GM12878 (cell line): ENCODE measurements around the gene NUDT1. TPM values are rescaled to one million over a fixed set of nuclear protein-coding genes. Genes with fewer than 3 reads are reported as not detected.

Experiments
- ASH2L ChIP-seq: fragments of 300-600, 200-600 bp; sonication (generic); IDR thresholded peaks from 2 replicates; pipeline ENCODE4 v1.6.1; 2017; ENCODE audit warnings: low read depth, mild to moderate bottlenecking, borderline replicate concordance
- ATF7 ChIP-seq: fragments of 450-650 bp; IDR thresholded peaks from 2 replicates; pipeline ENCODE4 v1.6.1; 2016; ENCODE audit warnings: low read depth, mild to moderate bottlenecking
- CUX1 ChIP-seq: IDR thresholded peaks from 2 replicates; pipeline ENCODE4 v1.6.1; 2012; ENCODE audit warnings: improper control_type of control experiment, low read depth, low read length; ENCODE audit not compliant: insufficient replicate concordance
- EED ChIP-seq: sonication (generic); IDR thresholded peaks from 2 replicates; pipeline ENCODE4 v1.6.1; 2016; ENCODE audit warnings: antibody characterized with exemption, low read depth
- HSF1 ChIP-seq: fragments of 150-350 bp; IDR thresholded peaks from 2 replicates; pipeline ENCODE4 v1.6.1; 2014; ENCODE audit warnings: mild to moderate bottlenecking, low read depth, low read length
- JUND ChIP-seq: IDR thresholded peaks from 2 replicates; pipeline ENCODE4 v1.6.1; 2012; ENCODE audit warnings: low read depth, mild to moderate bottlenecking, low read length, improper control_type of control experiment, moderate library complexity
- MEF2A ChIP-seq: IDR thresholded peaks from 2 replicates; pipeline ENCODE4 v1.6.1; 2011; ENCODE audit warnings: low read depth, mild to moderate bottlenecking, low read length, moderate library complexity; ENCODE audit not compliant: insufficient read depth
- NFXL1 ChIP-seq: fragments of 450-650 bp; IDR thresholded peaks from 2 replicates; pipeline ENCODE4 v1.6.1; 2017; ENCODE audit warnings: antibody characterized with exemption, mild to moderate bottlenecking, borderline replicate concordance
- NKRF ChIP-seq: fragments of 450-650 bp; conservative IDR thresholded peaks from 2 replicates; pipeline ENCODE4 v1.6.1; 2017; ENCODE audit warnings: mild to moderate bottlenecking, moderate library complexity
- NR2C1 ChIP-seq: fragments of 450-650 bp; IDR thresholded peaks from 2 replicates; pipeline ENCODE4 v1.6.1; 2017; ENCODE audit warnings: antibody characterized with exemption, mild to moderate bottlenecking, moderate library complexity
- POLR2AphosphoS5 ChIP-seq: IDR thresholded peaks from 2 replicates; pipeline ENCODE4 v1.6.1; 2011; ENCODE audit warnings: mild to moderate bottlenecking, low read length, inconsistent platforms
- RELB ChIP-seq: fragments of 450-650 bp; IDR thresholded peaks from 2 replicates; pipeline ENCODE4 v1.6.1; 2017; ENCODE audit warnings: low read depth, mild to moderate bottlenecking, moderate library complexity
- RFX5 ChIP-seq: IDR thresholded peaks from 2 replicates; pipeline ENCODE4 v1.6.1; 2011; ENCODE audit warnings: low read depth, low read length, improper control_type of control experiment
- RUNX3 ChIP-seq: IDR thresholded peaks from 2 replicates; pipeline ENCODE4 v1.6.1; 2012; ENCODE audit warnings: low read length, inconsistent platforms
- SMAD5 ChIP-seq: IDR thresholded peaks from 2 replicates; pipeline ENCODE4 v1.6.1; 2016; ENCODE audit warnings: antibody characterized with exemption, low read depth
- SMC3 ChIP-seq: IDR thresholded peaks from 2 replicates; pipeline ENCODE4 v1.6.1; 2011; ENCODE audit warnings: low read length, improper control_type of control experiment, borderline replicate concordance
- STAT3 ChIP-seq: IDR thresholded peaks from 2 replicates; pipeline ENCODE4 v1.6.1; 2011; ENCODE audit warnings: low read depth, low read length, improper control_type of control experiment
- ZSCAN29 ChIP-seq: fragments of 450-650 bp; IDR thresholded peaks from 2 replicates; pipeline ENCODE4 v1.6.1; 2017; ENCODE audit warnings: mild to moderate bottlenecking, moderate library complexity
- polyA plus RNA-seq, 11 experiments: library from polyadenylated mRNA; depleted of rRNA in 4 of 11; unstranded in 6 of 11; stranded (reverse) in 5 of 11; fragments of >200 nt; fragmentation: Nextera tagmentation in 4 of 11; fragmentation: Illumina TruSeq in 1 of 11; extraction: Ambion mirVana in 4 of 11; extraction: Trizol in 1 of 11; gene quantifications; 1 replicate in 1 of 11; 2 replicates in 10 of 11; pipeline versions ENCODE4 v1.2.1 to v1.2.3, GENCODE V29; 2011 to 2016; ENCODE audit warnings: inconsistent platforms in 2 of 11, missing spikeins in 2 of 11, low read depth in 1 of 11
- total RNA-seq, 4 experiments: library from RNA; depleted of rRNA in 3 of 4; stranded (reverse); fragments of >200 nt in 3 of 4; fragmentation: Illumina TruSeq in 1 of 4; extraction: Trizol in 1 of 4; gene quantifications; 2 replicates each; pipeline versions ENCODE4 v1.2.1 to v1.2.3, GENCODE V29; 2013 to 2021
- TF ChIP-seq, protein P1 (sequence below): IDR thresholded peaks from 2 replicates; pipeline ENCODE4 v1.6.1; 2011; ENCODE audit warnings: mild to moderate bottlenecking, low read depth, low read length, moderate library complexity; ENCODE audit not compliant: insufficient replicate concordance

The NUDT1 gene
- total and polyA plus RNA-seq, 10 of the 15 experiments (the other 5 are each of a cell fraction or from before 2014, with no cell fraction given) = 7.7 to 122 (median 59.2) TPM

DNA sequence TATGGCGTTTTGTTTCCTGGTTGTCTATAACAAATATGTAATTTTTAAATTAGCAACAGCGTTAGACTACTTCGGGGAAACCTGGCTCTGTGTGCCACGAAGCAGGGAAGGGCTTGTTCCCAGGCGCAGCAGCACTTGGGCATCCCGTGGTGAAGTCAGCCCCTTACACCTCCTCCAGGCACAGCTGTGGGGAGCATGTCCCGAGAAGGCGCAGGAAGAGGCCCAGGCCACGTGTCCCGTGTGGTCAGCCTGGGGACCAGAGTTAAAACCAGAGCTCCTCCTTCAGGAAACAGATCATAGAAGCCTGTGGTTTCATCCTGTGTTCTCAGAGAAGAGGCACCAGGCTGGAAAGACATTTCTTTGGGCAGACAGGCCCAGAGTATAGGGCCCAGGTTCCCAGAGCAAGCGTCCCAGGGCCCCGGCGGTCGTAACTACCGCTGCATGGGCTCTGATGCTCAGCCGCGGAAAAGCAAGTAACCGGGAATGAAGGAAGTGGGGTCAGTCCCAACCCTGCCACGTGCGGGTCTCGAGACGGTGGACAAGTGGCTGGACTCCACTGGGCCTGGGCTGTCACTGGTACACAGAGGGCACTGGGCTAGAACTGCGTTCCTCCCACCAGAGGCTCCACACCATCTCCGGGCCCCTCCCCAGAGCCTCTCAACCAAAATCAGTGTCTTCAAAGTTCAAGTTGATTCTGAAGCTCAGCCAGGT is 7.1 kb downstream of the NUDT1 start (continued):
- TF ChIP-seq HSF1 (no peak), NFXL1 (no peak), RUNX3 (peak; percentile 96), ATF7 (no peak), STAT3 (no peak), SMAD5 (no peak), POLR2AphosphoS5 (peak; percentile 51), MEF2A (no peak), NKRF (no peak), NR2C1 (no peak), RELB (peak; percentile 45; the same call in 1 of the 2 replicates), ZSCAN29 (no peak), JUND (no peak), EED (peak; percentile 69), CUX1 (no peak), SMC3 (peak; percentile 17), ASH2L (no peak), RFX5 (no peak)
- TF ChIP-seq, protein P1, sequence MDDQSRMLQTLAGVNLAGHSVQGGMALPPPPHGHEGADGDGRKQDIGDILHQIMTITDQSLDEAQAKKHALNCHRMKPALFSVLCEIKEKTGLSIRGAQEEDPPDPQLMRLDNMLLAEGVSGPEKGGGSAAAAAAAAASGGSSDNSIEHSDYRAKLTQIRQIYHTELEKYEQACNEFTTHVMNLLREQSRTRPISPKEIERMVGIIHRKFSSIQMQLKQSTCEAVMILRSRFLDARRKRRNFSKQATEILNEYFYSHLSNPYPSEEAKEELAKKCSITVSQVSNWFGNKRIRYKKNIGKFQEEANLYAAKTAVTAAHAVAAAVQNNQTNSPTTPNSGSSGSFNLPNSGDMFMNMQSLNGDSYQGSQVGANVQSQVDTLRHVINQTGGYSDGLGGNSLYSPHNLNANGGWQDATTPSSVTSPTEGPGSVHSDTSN = peak; percentile 4
